K562 (cell line): Measurements from ENCODE around the gene TRIO. TPM values are rescaled to one million over a fixed set of nuclear protein-coding genes. Genes with fewer than 3 reads are reported as not detected.

Experiments used
- ATAC-seq: fragments of 200-7000 bp; cut with Tn5 transposase; 3 replicates; pipeline ENCODE4 v1.9.1; 2020; ENCODE audit warnings: moderate library complexity
- BruUV-seq: library from RNA; stranded (reverse); fragments of 400-500 nt; replicated peaks from 2 replicates; lab custom pipeline; 2021; lab: Mats Ljungman, UMichigan
- CTCF ChIA-PET: fragments of 300-600 bp; formaldehyde crosslinking; extraction: SDS; loops from one replicate; lab custom pipeline; 2021; ENCODE audit warnings: low intra/inter-chr PET ratio; lab: Yijun Ruan, JAX
- POLR2A ChIA-PET: fragments of 300-600, 350-650 bp; sonication (Branson Sonifier 250); formaldehyde crosslinking; extraction: SDS; loops from one replicate; lab custom pipeline; 2021; ENCODE audit warnings: antibody characterized with exemption, inconsistent platforms; lab: Yijun Ruan, JAX
- DNase-seq, 4 experiments: peaks; one replicate each; pipeline versions ENCODE4 v3.0.0 to v3.0.0-alpha.2; 2011 to 2018; ENCODE audit warnings: low spot score in 3 of 4, mixed read lengths in 3 of 4; ENCODE audit errors: extremely low read depth in 1 of 4
- FAIRE-seq: peaks from 2 replicates; lab custom pipeline; 2011; peaks lifted over from hg19 to GRCh38; lab: Jason Lieb, UNC
- H2AFZ ChIP-seq: 2 replicates; pipeline ENCODE4 v1.6.0; 2011; ENCODE audit warnings: low read depth, low read length, control low read depth, inconsistent platforms
- H3K27ac ChIP-seq: fragments of 200-600 bp; 3 replicates; pipeline ENCODE4 v1.8.0; 2011; ENCODE audit warnings: low read depth, mild to moderate bottlenecking, control low read depth, inconsistent platforms, low read length, moderate library complexity, mixed read lengths; ENCODE audit errors: extremely low read depth
- H3K27me3 ChIP-seq, 2 experiments: fragments of 300-600 bp in 1 of 2; 2 replicates in 1 of 2; 3 replicates in 1 of 2; pipeline versions ENCODE4 v1.6.0 to v1.8.0; 2011; ENCODE audit warnings: inconsistent platforms in 2 of 2, low read length in 2 of 2, mild to moderate bottlenecking in 1 of 2, mixed read lengths in 1 of 2, moderate library complexity in 1 of 2; ENCODE audit not compliant: control insufficient read depth in 2 of 2, insufficient read depth in 2 of 2
- H3K36me3 ChIP-seq: fragments of 300-600 bp; 3 replicates; pipeline ENCODE4 v1.8.0; 2011; ENCODE audit warnings: mild to moderate bottlenecking, low read length, inconsistent platforms; ENCODE audit not compliant: control insufficient read depth, insufficient read depth
- H3K4me1 ChIP-seq, 2 experiments: fragments of 200-600 bp in 1 of 2; replicated peaks in 1 of 2; 2 replicates in 1 of 2; 3 replicates in 1 of 2; pipeline versions ENCODE4 v1.5.1 to v1.8.0; 2011; ENCODE audit warnings: inconsistent platforms in 2 of 2, low read length in 2 of 2, mild to moderate bottlenecking in 1 of 2, mixed read lengths in 1 of 2, moderate library complexity in 1 of 2; ENCODE audit not compliant: control insufficient read depth in 2 of 2, insufficient read depth in 2 of 2
- H3K4me2 ChIP-seq: 2 replicates; pipeline ENCODE4 v1.6.1; 2011; ENCODE audit warnings: low read length, control low read depth, inconsistent platforms, mixed read lengths; ENCODE audit not compliant: insufficient read depth
- H3K4me3 ChIP-seq: fragments of 200-600 bp; sonication (generic), shearing (Covaris generic); 2 replicates; pipeline ENCODE4 v1.5.1; 2016; ENCODE audit warnings: control low read depth, inconsistent platforms
- H3K79me2 ChIP-seq: fragments of 200-600 bp; 3 replicates; pipeline ENCODE4 v1.8.0; 2011; ENCODE audit warnings: low read length, inconsistent platforms; ENCODE audit not compliant: control insufficient read depth, insufficient read depth
- H3K9ac ChIP-seq, 2 experiments: 2 replicates each; pipeline versions ENCODE4 v1.6.0 to v1.6.1; 2011; ENCODE audit warnings: low read depth in 2 of 2, low read length in 2 of 2, control low read depth in 1 of 2, inconsistent platforms in 1 of 2, mild to moderate bottlenecking in 1 of 2, mixed read lengths in 1 of 2; ENCODE audit not compliant: insufficient read depth in 1 of 2
- H3K9me1 ChIP-seq: one replicate; pipeline ENCODE4 v1.6.0; 2011; ENCODE audit warnings: inconsistent platforms, mild to moderate bottlenecking, low read length, moderate library complexity; ENCODE audit not compliant: control insufficient read depth, insufficient read depth
- H3K9me3 ChIP-seq: replicated peaks from 2 replicates; pipeline ENCODE4 v1.5.1; 2011; ENCODE audit warnings: low read depth, low read length, inconsistent platforms; ENCODE audit not compliant: control insufficient read depth, insufficient read depth
- H4K20me1 ChIP-seq: replicated peaks from 2 replicates; pipeline ENCODE4 v1.6.1; 2011; ENCODE audit warnings: low read length, inconsistent platforms, mixed read lengths; ENCODE audit not compliant: control insufficient read depth, insufficient read depth
- ARID3A ChIP-seq: IDR thresholded peaks from 2 replicates; pipeline ENCODE4 v1.6.1; 2012; ENCODE audit warnings: low read depth, low read length, improper control_type of control experiment, borderline replicate concordance
- BRF1 ChIP-seq: IDR thresholded peaks from 3 replicates; pipeline ENCODE4 v1.6.1; 2011; ENCODE audit warnings: borderline replicate concordance, mild to moderate bottlenecking; ENCODE audit not compliant: insufficient read length; ENCODE audit errors: extremely low read depth
- CBFA2T3 ChIP-seq: fragments of 450-650 bp; IDR thresholded peaks from 2 replicates; pipeline ENCODE4 v1.6.1; 2017
- FOXK2 ChIP-seq, 2 experiments: fragments of 450-650 bp; IDR thresholded peaks in 1 of 2; conservative IDR thresholded peaks in 1 of 2; 2 replicates each; pipeline ENCODE4 v1.6.1; 2016; ENCODE audit warnings: low read depth in 2 of 2, mild to moderate bottlenecking in 1 of 2
- L3MBTL2 ChIP-seq: fragments of 450-650 bp; IDR thresholded peaks from 2 replicates; pipeline ENCODE4 v1.6.1; 2016; ENCODE audit warnings: mild to moderate bottlenecking, moderate library complexity
- TAF7 ChIP-seq: fragments of 450-650 bp; IDR thresholded peaks from 2 replicates; pipeline ENCODE4 v1.6.1; 2016; ENCODE audit warnings: missing genetic modification characterization, missing compliant biosample characterization
- TCF7 ChIP-seq: sonication (generic); IDR thresholded peaks from 2 replicates; pipeline ENCODE4 v1.6.1; 2016; ENCODE audit warnings: antibody characterized with exemption, borderline replicate concordance
- ZNF696 ChIP-seq: fragments of 250-450 bp; sonication (Bioruptor Pico); conservative IDR thresholded peaks from 2 replicates; pipeline ENCODE4 v1.4.0; 2020; ENCODE audit warnings: mild to moderate bottlenecking, moderate library complexity
- ZNF766 ChIP-seq: fragments of 200-800 bp; sonication (Bioruptor generic); conservative IDR thresholded peaks from 2 replicates; pipeline ENCODE4 v1.6.1; 2016; ENCODE audit warnings: missing genetic modification characterization, missing compliant biosample characterization
- ZNF79 ChIP-seq: fragments of 250-450 bp; sonication (Bioruptor Pico); IDR thresholded peaks from 2 replicates; pipeline ENCODE4 v1.4.0; 2020; ENCODE audit warnings: low read depth, mild to moderate bottlenecking, moderate library complexity
- WGBS: fragments of 100-300 bp; shearing (Covaris generic); methylation state at CpG from one replicate; pipeline ENCODE4 v1.1.6; 2016; ENCODE audit warnings: low coverage, mixed read lengths; ENCODE audit not compliant: insufficient coverage; ENCODE audit errors: missing lambda C conversion rate; 5-methylcytosine and 5-hydroxymethylcytosine counted together
- in situ Hi-C: fragments of 300-500 bp; cut with MboI; formaldehyde crosslinking; loops from 4 replicates; pipeline ENCODE4 v1.15.0; 2018; ENCODE audit warnings: inconsistent platforms, mixed read lengths
- intact Hi-C: fragments of 100-400 bp; cut with micrococcal nuclease; formaldehyde crosslinking; loops from 2 replicates; pipeline ENCODE4 v1.14.2; 2022
- polyA plus RNA-seq, 8 experiments: library from polyadenylated mRNA; depleted of rRNA in 4 of 8; stranded (reverse) in 5 of 8; unstranded in 3 of 8; fragments of >200 nt; fragmentation: Nextera tagmentation in 2 of 8; fragmentation: Illumina TruSeq in 1 of 8; extraction: Ambion mirVana in 2 of 8; extraction: Trizol in 1 of 8; gene quantifications; 2 replicates each; pipeline versions ENCODE4 v1.2.1 to v1.2.3, GENCODE V29; 2011 to 2014; ENCODE audit warnings: inconsistent platforms in 1 of 8, missing spikeins in 1 of 8
- total RNA-seq, 7 experiments: library from RNA; depleted of rRNA in 6 of 7; stranded (reverse); fragments of >200 nt in 6 of 7; fragmentation: Illumina TruSeq in 2 of 7; extraction: Trizol in 2 of 7; gene quantifications; 2 replicates each; pipeline versions ENCODE4 v1.2.1 to v1.2.3, GENCODE V29; 2011 to 2021; ENCODE audit warnings: low replicate concordance in 1 of 7
- TF ChIP-seq, protein P1 (sequence below), 3 experiments: fragments of 200-800 bp in 1 of 3; fragments of 250-450 bp in 1 of 3; fragments of 450-650 bp in 1 of 3; sonication (Bioruptor Pico) in 1 of 3; sonication (Bioruptor generic) in 1 of 3; formaldehyde crosslinking in 1 of 3; IDR thresholded peaks; 2 replicates each; pipeline versions ENCODE4 v1.6.1 to v1.8.0; 2016 to 2022; ENCODE audit warnings: mild to moderate bottlenecking in 2 of 3, missing genetic modification characterization in 2 of 3, missing compliant biosample characterization in 1 of 3, moderate library complexity in 1 of 3
- TF ChIP-seq, protein P2 (sequence below): fragments of 250-450 bp; sonication (Bioruptor Pico); IDR thresholded peaks from 2 replicates; pipeline ENCODE4 v1.8.0; 2022; ENCODE audit warnings: inconsistent platforms, mild to moderate bottlenecking, moderate library complexity, borderline replicate concordance
- TF ChIP-seq, protein P3 (sequence below): fragments of 450-650 bp; IDR thresholded peaks from 2 replicates; pipeline ENCODE4 v1.7.1; 2018; ENCODE audit warnings: mild to moderate bottlenecking, low read depth; ENCODE audit not compliant: partially characterized antibody

The TRIO gene
- total and polyA plus RNA-seq, 9 of the 15 experiments (the other 6 are each of a cell fraction or from before 2014, with no cell fraction given): 0.24 to 5.0 (median 1.1) TPM

GRCh38 chr5:14382640-14383039 lies 239.5 kb downstream of the TRIO start:
- H3K36me3 ChIP-seq: no peaks in the 10 kb centered on the region
- intact Hi-C loops (no loop called here), in situ Hi-C loops (no loop called here)
- BruUV-seq: no TSS peak
- no peak overlapping the region for H3K27ac ChIP-seq
- FAIRE-seq (no peak), DNase-seq (no peak), ATAC-seq (no peak)
- H3K4me1 ChIP-seq: peaks cover 0 to 6% of the 10 kb centered on the region in 2 experiments; a peak in 2 of 5 replicates
- no peak overlapping the region for H3K4me2 ChIP-seq
- 0% methylated on average over 4 of the region's 4 CpGs for WGBS
- ChIA-PET POLR2A (no interaction called here), CTCF (no interaction called here)
- no peak overlapping the region for H2AFZ ChIP-seq
- H3K79me2 ChIP-seq: no peaks in the 10 kb centered on the region
- H3K27me3 ChIP-seq: peaks cover 7 to 23% of the 10 kb centered on the region in 2 experiments; a peak in 3 of 5 replicates
- H3K9ac ChIP-seq: no peak overlapping the region
- no peak overlapping the region for H3K4me3 ChIP-seq
- H4K20me1 ChIP-seq: no peaks in the 10 kb centered on the region
- no peaks in the 10 kb centered on the region for H3K9me1 ChIP-seq
- no peaks in the 10 kb centered on the region for H3K9me3 ChIP-seq
- TF ChIP-seq, protein P1, sequence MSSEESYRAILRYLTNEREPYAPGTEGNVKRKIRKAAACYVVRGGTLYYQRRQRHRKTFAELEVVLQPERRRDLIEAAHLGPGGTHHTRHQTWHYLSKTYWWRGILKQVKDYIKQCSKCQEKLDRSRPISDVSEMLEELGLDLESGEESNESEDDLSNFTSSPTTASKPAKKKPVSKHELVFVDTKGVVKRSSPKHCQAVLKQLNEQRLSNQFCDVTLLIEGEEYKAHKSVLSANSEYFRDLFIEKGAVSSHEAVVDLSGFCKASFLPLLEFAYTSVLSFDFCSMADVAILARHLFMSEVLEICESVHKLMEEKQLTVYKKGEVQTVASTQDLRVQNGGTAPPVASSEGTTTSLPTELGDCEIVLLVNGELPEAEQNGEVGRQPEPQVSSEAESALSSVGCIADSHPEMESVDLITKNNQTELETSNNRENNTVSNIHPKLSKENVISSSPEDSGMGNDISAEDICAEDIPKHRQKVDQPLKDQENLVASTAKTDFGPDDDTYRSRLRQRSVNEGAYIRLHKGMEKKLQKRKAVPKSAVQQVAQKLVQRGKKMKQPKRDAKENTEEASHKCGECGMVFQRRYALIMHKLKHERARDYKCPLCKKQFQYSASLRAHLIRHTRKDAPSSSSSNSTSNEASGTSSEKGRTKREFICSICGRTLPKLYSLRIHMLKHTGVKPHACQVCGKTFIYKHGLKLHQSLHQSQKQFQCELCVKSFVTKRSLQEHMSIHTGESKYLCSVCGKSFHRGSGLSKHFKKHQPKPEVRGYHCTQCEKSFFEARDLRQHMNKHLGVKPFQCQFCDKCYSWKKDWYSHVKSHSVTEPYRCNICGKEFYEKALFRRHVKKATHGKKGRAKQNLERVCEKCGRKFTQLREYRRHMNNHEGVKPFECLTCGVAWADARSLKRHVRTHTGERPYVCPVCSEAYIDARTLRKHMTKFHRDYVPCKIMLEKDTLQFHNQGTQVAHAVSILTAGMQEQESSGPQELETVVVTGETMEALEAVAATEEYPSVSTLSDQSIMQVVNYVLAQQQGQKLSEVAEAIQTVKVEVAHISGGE (CRISPR knock-in tag; IDR thresholded peaks at IDR 0.05): no peak
- TF ChIP-seq ARID3A: no peak
- no peak for TF ChIP-seq ZNF79 (CRISPR knock-in tag)
- TF ChIP-seq ZNF696 (CRISPR knock-in tag): no peak
- no peak for TF ChIP-seq FOXK2 (conservative IDR thresholded peaks at IDR 0.05 in 1 of 2, IDR thresholded peaks at IDR 0.05 in 1 of 2; ENCODE audit: low read depth in 2 of 2)
- TF ChIP-seq L3MBTL2: no peak
- TF ChIP-seq TCF7: no peak
- TF ChIP-seq, protein P2, sequence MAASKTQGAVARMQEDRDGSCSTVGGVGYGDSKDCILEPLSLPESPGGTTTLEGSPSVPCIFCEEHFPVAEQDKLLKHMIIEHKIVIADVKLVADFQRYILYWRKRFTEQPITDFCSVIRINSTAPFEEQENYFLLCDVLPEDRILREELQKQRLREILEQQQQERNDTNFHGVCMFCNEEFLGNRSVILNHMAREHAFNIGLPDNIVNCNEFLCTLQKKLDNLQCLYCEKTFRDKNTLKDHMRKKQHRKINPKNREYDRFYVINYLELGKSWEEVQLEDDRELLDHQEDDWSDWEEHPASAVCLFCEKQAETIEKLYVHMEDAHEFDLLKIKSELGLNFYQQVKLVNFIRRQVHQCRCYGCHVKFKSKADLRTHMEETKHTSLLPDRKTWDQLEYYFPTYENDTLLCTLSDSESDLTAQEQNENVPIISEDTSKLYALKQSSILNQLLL (CRISPR knock-in tag): no peak
- TF ChIP-seq BRF1: no peak
- no peak for TF ChIP-seq ZNF766 (CRISPR knock-in tag)
- no peak for TF ChIP-seq CBFA2T3
- TF ChIP-seq TAF7 (tag): no peak
- TF ChIP-seq, protein P3, sequence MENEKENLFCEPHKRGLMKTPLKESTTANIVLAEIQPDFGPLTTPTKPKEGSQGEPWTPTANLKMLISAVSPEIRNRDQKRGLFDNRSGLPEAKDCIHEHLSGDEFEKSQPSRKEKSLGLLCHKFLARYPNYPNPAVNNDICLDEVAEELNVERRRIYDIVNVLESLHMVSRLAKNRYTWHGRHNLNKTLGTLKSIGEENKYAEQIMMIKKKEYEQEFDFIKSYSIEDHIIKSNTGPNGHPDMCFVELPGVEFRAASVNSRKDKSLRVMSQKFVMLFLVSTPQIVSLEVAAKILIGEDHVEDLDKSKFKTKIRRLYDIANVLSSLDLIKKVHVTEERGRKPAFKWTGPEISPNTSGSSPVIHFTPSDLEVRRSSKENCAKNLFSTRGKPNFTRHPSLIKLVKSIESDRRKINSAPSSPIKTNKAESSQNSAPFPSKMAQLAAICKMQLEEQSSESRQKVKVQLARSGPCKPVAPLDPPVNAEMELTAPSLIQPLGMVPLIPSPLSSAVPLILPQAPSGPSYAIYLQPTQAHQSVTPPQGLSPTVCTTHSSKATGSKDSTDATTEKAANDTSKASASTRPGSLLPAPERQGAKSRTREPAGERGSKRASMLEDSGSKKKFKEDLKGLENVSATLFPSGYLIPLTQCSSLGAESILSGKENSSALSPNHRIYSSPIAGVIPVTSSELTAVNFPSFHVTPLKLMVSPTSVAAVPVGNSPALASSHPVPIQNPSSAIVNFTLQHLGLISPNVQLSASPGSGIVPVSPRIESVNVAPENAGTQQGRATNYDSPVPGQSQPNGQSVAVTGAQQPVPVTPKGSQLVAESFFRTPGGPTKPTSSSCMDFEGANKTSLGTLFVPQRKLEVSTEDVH: no peak
